ENCODE measurements around the gene TSPAN4. TPM values are rescaled to one million over a fixed set of nuclear protein-coding genes. Genes with fewer than 3 reads are reported as not detected.

TSPAN4 gene
- total RNA-seq, 1 donor from 2014 or later: 40.2 TPM

- no peaks in the 10 kb centered on the region for H3K36me3 Mint-ChIP-seq (ENCODE audit: low read depth)
- peak overlapping the region; percentile 41 for H3K4me3 Mint-ChIP-seq
- TF ChIP-seq, protein P1, sequence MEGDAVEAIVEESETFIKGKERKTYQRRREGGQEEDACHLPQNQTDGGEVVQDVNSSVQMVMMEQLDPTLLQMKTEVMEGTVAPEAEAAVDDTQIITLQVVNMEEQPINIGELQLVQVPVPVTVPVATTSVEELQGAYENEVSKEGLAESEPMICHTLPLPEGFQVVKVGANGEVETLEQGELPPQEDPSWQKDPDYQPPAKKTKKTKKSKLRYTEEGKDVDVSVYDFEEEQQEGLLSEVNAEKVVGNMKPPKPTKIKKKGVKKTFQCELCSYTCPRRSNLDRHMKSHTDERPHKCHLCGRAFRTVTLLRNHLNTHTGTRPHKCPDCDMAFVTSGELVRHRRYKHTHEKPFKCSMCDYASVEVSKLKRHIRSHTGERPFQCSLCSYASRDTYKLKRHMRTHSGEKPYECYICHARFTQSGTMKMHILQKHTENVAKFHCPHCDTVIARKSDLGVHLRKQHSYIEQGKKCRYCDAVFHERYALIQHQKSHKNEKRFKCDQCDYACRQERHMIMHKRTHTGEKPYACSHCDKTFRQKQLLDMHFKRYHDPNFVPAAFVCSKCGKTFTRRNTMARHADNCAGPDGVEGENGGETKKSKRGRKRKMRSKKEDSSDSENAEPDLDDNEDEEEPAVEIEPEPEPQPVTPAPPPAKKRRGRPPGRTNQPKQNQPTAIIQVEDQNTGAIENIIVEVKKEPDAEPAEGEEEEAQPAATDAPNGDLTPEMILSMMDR (conservative IDR thresholded peaks at IDR 0.05): no peak
- peaks cover 15% of the 10 kb centered on the region for H3K4me1 Mint-ChIP-seq
- H3K27me3 Mint-ChIP-seq (ENCODE audit: low read depth): no peaks in the 10 kb centered on the region
- DNase-seq (ENCODE audit: low read depth, low spot score): no peak
- no peak overlapping the region for H3K27ac Mint-ChIP-seq (ENCODE audit: unreplicated experiment)
- H3K9me3 Mint-ChIP-seq: no peaks in the 10 kb centered on the region
Measured at GRCh38 chr11:799641-800316, 42.9 kb upstream of the TSPAN4 start.

GRCh38 chr11:800473-800872 is 42.2 kb upstream of the TSPAN4 start:
- no peak for DNase-seq (ENCODE audit: low read depth, low spot score)
- Mint-ChIP-seq H3K36me3 (ENCODE audit: low read depth) (no peaks in the 10 kb centered on the region), H3K4me3 (peak overlapping the region; percentile 41), H3K4me1 (peaks cover 15% of the 10 kb centered on the region), H3K27ac (ENCODE audit: unreplicated experiment) (no peak overlapping the region), H3K9me3 (no peaks in the 10 kb centered on the region), H3K27me3 (ENCODE audit: low read depth) (no peaks in the 10 kb centered on the region)
- TF ChIP-seq, protein P1 (conservative IDR thresholded peaks at IDR 0.05): no peak

DNA sequence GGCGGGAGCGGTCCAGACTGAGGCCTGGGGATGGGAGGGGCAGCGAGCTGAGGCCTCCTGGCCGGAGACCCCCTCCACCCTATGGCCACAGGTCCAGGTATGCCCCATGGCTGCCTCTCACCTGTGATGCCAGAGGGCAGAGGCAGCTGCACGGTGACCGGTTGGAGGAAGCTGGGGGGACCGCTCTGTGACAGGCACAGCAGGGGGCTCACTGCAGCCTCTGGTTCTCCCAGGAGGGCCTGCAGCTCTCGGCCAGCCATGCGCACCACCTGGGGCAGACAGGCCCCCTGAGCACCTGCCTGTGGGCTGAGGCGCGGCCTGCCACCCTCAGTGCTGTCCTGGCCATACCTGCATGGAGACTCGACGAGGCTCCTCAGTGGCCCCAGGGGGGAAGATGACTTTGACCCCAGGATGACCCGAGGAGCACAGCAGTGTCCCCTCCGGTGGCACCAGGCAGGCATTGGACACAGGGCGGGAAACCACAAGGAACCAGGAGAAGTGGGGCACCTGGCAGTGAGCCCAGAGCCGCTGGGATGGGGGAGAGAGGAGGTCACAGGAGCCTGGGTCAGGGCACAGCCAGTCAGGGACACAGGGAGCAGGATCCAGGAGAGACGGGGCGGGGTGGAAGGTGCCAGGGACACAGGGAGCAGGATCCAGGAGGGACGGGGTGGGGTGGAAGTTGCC is 41.4 kb upstream of the TSPAN4 start:
- no peak for DNase-seq (ENCODE audit: low read depth, low spot score)
- Mint-ChIP-seq H3K4me3 (peak overlapping the region; percentile 57), H3K36me3 (ENCODE audit: low read depth) (no peaks in the 10 kb centered on the region), H3K27ac (ENCODE audit: unreplicated experiment) (no peak overlapping the region), H3K4me1 (peaks cover 10% of the 10 kb centered on the region), H3K9me3 (no peaks in the 10 kb centered on the region), H3K27me3 (ENCODE audit: low read depth) (no peaks in the 10 kb centered on the region)
- TF ChIP-seq, protein P1 (conservative IDR thresholded peaks at IDR 0.05): no peak

- H3K4me1 Mint-ChIP-seq: peaks cover 3% of the 10 kb centered on the region
- H3K4me3 Mint-ChIP-seq: no peak overlapping the region
- H3K9me3 Mint-ChIP-seq: no peaks in the 10 kb centered on the region
- no peak for DNase-seq (ENCODE audit: low read depth, low spot score)
- TF ChIP-seq, protein P1 (conservative IDR thresholded peaks at IDR 0.05): no peak
- no peak overlapping the region for H3K27ac Mint-ChIP-seq (ENCODE audit: unreplicated experiment)
- H3K27me3 Mint-ChIP-seq (ENCODE audit: low read depth): no peaks in the 10 kb centered on the region
- H3K36me3 Mint-ChIP-seq (ENCODE audit: low read depth): no peaks in the 10 kb centered on the region
Measured at GRCh38 chr11:802018-802617, 40.5 kb upstream of the TSPAN4 start.

DNA sequence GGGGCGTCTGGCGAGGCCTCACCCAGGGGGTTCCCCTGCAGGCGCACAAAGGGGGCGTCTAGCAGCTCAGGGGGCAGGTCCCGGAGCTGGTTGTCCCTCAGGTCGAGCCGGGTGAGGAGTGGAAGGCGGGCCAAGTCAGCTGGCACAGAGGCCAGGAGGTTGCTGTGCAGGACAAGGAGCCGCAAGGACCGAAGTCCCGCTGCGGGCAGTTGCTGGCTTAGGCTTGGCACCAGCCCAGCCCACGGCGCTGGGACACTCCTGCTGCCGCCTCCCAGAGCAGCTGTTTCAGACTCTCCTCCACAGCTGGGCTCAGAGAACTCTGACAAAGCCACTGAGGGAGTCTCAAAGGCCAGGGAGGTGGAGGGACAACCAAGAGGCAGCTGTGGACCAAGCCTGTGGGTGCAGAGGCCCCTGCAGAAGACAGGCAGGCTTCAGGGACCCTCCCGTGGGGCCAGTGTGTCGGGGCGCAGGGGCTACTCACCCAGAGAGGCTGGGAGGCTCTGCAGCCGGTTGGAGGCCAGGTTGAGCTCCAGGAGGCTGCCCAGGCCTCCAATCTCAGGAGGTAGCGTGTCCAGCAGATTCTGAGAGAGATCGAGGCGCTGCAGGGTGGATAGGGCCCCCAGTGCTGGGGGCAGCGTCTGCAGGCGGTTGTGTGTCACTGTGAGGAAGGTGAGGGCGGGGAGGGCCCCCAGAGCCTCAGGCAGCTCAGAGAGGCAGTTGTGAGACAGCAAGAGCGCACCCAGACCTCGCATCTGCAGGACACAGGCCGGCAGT is 39.8 kb upstream of the TSPAN4 start:
- peaks cover 3% of the 10 kb centered on the region for H3K4me1 Mint-ChIP-seq
- no peak for DNase-seq (ENCODE audit: low read depth, low spot score)
- H3K27me3 Mint-ChIP-seq (ENCODE audit: low read depth): no peaks in the 10 kb centered on the region
- no peaks in the 10 kb centered on the region for H3K36me3 Mint-ChIP-seq (ENCODE audit: low read depth)
- H3K9me3 Mint-ChIP-seq: no peaks in the 10 kb centered on the region
- peak overlapping the region; percentile 38 for H3K4me3 Mint-ChIP-seq
- TF ChIP-seq, protein P1 (conservative IDR thresholded peaks at IDR 0.05): no peak
- no peak overlapping the region for H3K27ac Mint-ChIP-seq (ENCODE audit: unreplicated experiment)
